ENCODE results near the gene NDUFA5. TPM values are rescaled to one million over a fixed set of nuclear protein-coding genes. Genes with fewer than 3 reads are reported as not detected.
A peak's percentile ranks its signal among the peaks of the same experiment; 100 is the strongest.

Gene NDUFA5
- total RNA-seq, 1 donor: 47.8 TPM

- DNase-seq (ENCODE audit: low read depth): no peak
- H3K4me3 ChIP-seq (ENCODE audit: low read depth, low read length): no peak overlapping the region
- no peak for TF ChIP-seq CTCF (IDR thresholded peaks at IDR 0.05; ENCODE audit: insufficient read depth, low read length)
Observed at GRCh38 chr7:123598657-123599056, 41.0 kb upstream of the NDUFA5 start.

- TF ChIP-seq CTCF (IDR thresholded peaks at IDR 0.05; ENCODE audit: insufficient read depth, low read length): no peak
Observed at GRCh38 chr7:123594813-123595241, 37.2 kb upstream of the NDUFA5 start.

GRCh38 chr7:123588376-123588775 is 30.8 kb upstream of the NDUFA5 start:
- H3K4me3 ChIP-seq (ENCODE audit: low read depth, low read length): no peak overlapping the region
- DNase-seq (ENCODE audit: low read depth): no peak
- TF ChIP-seq CTCF (IDR thresholded peaks at IDR 0.05; ENCODE audit: insufficient read depth, low read length): no peak

More at GRCh38 chr7:123594813-123595241, 37.2 kb upstream of the NDUFA5 start:
- no peak overlapping the region for H3K4me3 ChIP-seq (ENCODE audit: low read depth, low read length)
- DNase-seq (ENCODE audit: low read depth): no peak

- TF ChIP-seq CTCF (IDR thresholded peaks at IDR 0.05; ENCODE audit: insufficient read depth, low read length): no peak
- no peak for DNase-seq (ENCODE audit: low read depth)
- H3K4me3 ChIP-seq (ENCODE audit: low read depth, low read length): no peak overlapping the region
Observed at GRCh38 chr7:123583821-123584220, 26.2 kb upstream of the NDUFA5 start.

GRCh38 chr7:123581162-123581459 is 23.5 kb upstream of the NDUFA5 start:
- no peak overlapping the region for H3K4me3 ChIP-seq (ENCODE audit: low read depth, low read length)
- TF ChIP-seq CTCF (IDR thresholded peaks at IDR 0.05; ENCODE audit: insufficient read depth, low read length): no peak
- no peak for DNase-seq (ENCODE audit: low read depth)

GRCh38 chr7:123580406-123581161 is 23.0 kb upstream of the NDUFA5 start:
- no peak overlapping the region for H3K4me3 ChIP-seq (ENCODE audit: low read depth, low read length)
- peak; percentile 70 for DNase-seq (ENCODE audit: low read depth)
- TF ChIP-seq CTCF (IDR thresholded peaks at IDR 0.05; ENCODE audit: insufficient read depth, low read length): peak; percentile 91

- H3K4me3 ChIP-seq (ENCODE audit: low read depth, low read length): no peak overlapping the region
- TF ChIP-seq CTCF (IDR thresholded peaks at IDR 0.05; ENCODE audit: insufficient read depth, low read length): no peak
- DNase-seq (ENCODE audit: low read depth): no peak
Observed at GRCh38 chr7:123579416-123579815, 21.8 kb upstream of the NDUFA5 start.

Data from fibroblast of the aortic adventitia (primary cell).